Hindlimb muscle (tissue), 1 donor: ENCODE results near the gene GRIP2. TPM values are rescaled to one million over a fixed set of nuclear protein-coding genes. Genes with fewer than 3 reads are reported as not detected.

ENCODE experiments used
- DNase-seq: peaks from one replicate; pipeline ENCODE4 v3.0.0-alpha.2; 2013
- polyA plus RNA-seq: library from polyadenylated mRNA; unstranded; fragments of 120-200 nt; gene quantifications from one replicate; pipeline ENCODE4 v1.2.1, GENCODE V29; 2013; ENCODE audit not compliant: insufficient read length

Gene GRIP2
- polyA plus RNA-seq, 1 donor: 30.7 TPM

DNA sequence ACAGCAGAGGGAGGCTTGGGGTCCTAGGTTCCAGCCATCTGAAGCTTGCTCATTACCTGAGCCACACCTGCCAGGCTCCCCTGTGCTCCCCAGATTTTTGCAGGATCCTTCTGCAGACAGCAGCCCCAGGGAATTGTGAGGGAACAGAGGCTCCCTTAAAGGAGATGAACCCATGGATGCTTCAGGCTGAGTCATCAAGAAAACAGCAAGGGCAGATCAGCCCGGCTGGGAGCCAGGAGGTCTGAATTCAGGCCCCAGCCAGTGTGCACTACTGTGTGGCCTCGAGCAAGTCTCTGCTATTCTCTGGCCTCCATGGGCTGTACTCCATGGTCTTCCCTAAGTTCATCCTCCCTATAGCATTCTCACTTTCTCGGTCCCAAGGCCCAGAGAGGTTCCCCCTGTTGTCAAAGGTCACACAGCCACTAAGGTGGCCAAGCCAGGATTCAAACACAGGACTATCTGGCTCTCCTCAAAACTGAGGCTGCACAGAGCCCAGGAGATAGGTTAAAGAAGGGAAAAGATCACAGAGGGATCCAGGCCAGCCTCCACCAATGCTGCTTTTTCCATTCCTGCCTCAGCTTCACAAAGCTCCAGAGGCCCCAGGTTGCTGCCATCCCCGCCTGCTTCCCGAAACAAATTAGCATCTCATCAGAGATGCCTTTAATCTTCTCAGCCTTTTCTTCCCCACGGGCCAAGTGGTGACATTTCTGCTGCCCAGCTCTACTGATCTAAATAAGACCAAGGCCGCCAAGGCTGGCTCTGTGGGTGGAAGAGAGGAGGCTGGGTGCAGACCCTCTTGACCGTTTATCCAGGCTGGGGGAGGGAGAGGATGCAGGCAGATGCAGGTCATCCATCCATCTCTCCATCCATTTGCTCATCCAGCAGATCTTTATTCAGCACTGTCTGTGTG is 21.2 kb upstream of the GRIP2 start:
- DNase-seq: no peak

DNA sequence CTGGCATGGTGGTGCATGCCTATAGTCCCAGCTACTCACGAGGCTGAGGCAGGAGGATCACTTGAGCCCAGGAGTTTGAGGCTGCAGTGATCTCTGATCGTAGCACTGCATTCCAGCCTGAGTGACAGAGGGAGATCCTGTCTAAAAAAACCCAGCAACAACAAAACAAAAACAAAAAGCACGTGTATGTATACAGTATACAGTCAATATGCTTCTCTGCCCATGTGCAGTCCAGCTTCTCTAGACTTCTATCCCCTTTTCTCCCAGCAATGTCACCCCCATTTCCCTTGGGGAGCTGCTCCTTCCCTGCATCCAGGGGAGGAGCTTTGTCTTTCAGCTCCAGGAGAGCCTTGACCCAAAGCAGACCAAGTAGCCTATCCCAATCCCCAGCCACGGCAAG is 20.0 kb upstream of the GRIP2 start:
- DNase-seq: no peak

DNA sequence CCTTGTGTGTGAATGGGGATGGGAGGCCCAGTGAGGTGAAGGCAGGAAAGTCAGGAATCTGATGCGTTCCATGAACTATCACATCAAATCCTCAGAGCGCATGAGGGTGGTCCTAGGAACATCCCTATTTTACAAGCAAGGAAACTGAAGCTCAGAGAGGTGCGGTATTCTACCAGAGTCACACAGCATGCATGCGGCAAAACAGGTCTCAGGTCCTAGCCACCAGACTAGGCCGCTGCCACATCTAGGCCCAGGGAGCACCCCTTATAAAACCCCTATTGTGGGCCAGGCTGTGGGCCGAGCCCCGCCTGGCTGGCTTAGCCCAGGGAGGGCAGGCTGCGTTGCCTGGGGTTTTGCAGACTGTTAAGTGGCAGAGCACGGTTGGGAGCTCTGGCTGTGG is 17.9 kb upstream of the GRIP2 start:
- no peak for DNase-seq

DNA sequence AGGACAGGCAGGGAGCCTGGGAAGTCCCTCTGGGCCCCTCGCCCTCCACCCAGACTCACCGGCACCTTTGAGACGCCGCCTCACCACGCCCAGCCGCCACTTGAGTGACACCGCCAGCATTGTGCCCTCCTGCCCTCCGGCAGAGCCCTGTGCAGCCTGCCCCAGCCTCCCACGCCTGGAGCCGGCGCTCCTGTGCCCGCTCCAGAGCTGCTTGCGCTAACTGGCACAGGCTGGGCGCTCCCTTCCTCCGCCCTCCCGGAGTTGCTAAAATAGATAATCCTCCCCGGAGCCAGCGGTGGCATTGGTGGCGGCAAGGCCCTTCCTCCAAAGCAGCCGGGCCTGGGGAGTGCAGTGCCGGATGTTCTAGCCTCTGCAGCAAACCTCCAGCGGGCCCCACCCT is 15.7 kb upstream of the GRIP2 start:
- DNase-seq: no peak

DNA sequence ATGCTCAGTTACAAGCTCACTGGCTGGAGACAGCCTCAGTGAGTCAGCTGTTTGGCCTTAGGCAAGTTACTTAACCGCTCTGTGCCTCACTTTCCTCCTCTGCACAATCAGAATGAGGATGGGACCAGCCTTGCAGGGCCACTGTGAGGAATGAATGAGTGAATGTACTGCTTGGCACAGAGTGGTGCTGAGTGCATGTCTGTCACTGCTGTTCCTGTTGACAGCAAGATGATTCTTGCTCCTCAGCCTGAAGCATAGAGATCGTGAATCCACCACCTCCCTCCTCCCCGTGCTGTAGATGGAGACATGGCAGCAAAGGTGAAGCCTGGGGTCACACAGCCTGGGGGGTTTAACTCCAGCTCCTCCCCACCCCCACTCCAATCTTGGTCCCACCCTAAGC is 14.6 kb upstream of the GRIP2 start:
- no peak for DNase-seq

DNA sequence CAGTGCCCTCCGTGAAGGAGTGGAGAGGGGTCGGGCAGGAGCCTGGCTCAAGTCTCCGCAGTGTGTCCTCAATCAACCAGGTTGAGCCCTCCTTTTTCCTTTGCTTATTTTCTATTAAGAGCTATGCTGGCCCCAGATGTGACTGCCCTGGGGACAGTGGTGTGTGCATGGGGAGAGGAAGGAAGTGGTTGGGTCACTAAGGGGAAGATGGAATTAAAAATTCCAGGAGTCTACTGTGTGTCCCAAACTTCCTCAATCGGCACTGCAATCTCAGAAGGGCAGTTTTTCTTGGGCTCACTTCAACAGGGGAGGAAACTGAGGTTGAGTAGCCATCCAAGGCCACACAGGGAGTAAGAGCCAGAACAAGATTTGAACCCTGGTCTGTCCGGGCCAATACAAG is 13.7 kb upstream of the GRIP2 start:
- no peak for DNase-seq

DNA sequence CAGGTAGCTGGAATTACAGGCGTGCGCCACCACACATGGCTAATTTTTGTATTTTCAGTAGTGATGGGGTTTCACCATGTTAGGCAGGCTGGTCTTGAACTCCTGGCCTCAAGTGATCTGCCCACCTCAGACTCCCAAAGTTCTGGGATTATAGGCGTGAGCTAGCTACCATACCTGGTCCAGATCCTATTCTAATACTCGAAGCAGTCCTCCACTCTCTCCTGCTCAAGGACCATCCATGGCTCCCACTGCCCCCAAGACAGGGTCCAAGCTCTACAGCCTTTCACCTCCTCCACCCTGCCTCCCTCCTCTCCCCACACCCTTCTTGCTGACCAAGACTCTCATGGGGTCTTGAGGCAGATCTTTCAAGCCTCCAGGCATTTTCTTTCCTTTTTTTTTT is 12.6 kb upstream of the GRIP2 start:
- no peak for DNase-seq

DNA sequence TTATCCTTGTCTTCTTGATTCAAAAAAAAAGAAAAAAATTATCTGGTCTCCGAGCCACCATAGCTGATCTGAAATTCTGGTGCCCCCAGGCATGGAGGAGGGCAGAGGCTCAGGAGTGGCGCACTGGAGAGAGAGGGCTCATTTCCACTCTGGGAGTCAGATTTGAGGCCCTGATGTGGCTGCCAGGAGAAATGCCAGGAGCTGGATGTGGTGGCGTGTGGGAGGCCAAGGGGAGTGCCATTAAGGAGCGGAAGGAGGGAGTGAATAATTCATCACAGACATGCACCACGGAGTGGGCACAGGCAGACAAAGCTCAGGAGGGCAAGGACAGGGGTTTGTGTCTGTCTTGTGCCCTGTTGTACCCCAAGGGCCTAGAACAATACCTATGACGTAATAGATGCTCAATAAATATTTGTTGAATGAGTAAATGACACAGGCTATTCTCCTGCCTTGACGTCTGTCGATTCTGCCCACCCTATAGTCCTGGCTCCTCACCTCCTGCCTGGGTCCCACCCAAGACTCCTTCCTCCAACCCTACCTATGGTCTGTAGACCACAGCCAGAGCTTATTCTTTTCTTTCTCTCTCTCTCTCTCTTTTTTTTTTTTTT is 12.0 kb upstream of the GRIP2 start:
- no peak for DNase-seq

DNA sequence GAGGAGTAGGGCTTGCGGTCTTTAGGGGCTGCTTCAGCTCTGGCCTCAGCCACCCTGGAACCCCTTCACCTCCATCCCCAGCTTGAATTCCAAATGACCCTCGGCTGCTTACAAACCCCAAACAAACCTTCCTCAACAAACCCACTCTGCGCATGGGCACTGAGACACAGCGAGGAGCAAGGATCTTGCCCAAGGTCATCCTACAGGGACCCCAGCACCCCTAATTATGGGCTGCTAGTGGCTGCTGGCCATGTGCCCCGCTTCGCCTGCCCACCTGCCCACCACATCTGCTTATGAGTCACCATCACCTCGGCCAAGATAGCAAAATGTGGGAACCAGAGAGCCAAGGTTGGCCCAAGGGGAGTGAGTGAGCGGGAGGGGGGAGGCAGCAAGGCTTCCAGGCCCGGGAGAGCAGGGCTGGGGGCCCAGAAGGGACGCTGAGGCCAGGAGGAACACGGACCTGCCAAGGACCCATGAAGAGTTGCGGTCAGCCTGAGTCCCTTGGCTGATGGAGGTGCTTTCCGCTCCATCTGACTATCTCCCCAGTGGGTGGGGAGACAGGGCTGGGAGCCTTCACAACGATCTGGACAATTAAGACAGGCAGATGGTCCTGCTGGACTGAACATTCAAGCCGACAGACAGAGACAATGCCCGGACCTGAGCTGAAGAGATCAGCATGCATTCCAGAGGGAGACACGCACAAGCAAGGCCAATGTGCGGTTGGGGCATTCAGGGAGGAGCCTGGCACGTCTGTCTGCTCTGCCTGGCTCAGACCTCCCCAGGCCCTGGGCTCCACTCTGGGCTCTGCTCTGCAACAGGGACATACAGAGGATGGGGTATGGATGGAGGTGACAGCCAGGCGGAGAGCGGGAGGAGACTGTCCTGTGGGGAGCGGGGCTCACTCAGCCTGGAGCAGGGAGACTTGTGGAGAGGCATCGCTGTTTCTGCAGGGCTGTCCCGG is 10.8 kb upstream of the GRIP2 start:
- DNase-seq: no peak

DNA sequence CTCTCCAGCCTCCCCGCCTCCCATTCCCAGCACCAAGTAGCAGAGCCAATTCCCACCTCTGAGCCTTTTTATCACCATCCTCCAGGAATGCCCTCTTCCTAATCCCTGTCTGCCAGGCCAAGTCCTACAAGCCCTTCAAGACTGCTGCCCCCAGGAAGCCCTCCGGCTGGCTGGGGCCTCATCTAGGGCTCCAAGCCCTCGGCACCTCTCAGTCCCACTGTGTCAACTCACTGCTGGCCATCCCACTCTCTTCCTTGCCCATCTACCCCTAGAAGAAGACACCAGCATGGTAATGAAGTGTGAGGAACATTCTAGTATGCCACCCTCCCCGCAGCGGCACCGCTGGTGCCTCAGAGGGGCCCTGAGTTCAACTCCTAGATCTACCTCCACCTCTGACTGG is 10.0 kb upstream of the GRIP2 start:
- DNase-seq: no peak

DNA sequence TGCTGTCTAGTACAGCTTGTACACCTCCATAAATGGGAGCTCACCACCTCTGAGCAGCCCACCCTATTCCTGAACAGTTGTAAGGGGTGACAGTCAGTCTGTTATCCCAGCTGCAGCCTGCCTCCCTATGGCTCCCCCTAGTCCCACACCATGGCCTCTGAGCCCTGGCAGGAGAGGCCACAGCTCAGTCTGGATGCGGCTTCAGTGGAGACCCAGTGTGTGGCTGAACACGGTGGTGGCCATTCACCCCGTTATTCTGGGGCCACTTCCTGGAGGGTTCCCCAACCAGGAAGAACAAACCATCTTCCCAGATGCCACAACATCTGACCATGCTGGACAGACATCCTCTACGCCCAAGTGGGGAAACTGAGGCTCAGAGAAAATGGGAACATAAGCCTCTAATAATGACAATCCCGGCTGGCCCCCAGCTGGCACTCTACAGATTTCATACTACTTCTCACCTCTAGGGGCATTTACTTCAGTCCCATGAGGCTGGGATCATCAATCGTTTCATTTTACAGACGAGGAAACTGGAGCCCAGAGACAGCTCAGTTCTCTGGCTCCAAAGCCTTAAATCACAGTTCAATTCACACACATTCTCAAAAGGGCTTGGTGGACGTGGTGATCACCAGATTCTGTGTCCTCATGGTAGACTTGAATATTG is 9.2 kb upstream of the GRIP2 start:
- no peak for DNase-seq

DNA sequence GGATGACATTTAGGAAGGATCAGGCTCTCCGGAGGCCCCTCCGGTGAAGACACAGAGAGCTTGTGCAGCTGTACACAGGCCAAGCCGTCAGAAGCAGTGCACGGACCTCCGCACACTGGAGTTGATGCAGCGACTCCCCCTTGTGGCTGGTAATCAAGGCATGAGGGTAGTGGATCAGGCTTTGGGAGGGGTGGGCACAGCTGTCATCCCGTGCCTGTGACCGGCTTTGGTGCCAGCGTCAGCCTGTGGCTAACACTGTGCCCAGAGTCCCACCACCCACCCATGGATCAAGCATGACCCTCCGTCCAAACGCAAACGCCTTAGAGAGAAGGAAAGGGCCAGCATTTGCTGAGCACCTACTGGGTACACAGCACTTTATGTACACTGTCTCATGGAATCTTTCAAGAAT is 8.2 kb upstream of the GRIP2 start:
- DNase-seq: peak; percentile 70

DNA sequence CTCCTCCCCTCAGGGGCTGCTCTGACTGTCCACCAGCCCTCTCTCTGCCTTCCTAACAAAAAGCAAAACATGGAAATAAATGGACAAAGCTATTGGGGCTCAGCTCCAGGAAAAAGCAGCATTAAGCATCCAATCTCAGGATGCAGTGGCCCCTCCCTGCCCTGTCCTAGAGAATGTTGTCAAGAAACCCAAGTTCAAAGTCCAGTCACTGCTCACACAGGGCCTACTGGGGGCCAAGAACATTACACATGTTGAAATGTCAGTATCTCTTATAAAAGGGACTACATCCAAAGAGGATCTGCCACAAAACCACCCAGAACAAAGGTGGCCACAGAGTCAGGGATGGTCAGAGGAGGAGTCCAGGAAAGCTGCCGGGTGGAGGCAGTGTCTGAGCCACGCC is 7.6 kb upstream of the GRIP2 start:
- DNase-seq: no peak

DNA sequence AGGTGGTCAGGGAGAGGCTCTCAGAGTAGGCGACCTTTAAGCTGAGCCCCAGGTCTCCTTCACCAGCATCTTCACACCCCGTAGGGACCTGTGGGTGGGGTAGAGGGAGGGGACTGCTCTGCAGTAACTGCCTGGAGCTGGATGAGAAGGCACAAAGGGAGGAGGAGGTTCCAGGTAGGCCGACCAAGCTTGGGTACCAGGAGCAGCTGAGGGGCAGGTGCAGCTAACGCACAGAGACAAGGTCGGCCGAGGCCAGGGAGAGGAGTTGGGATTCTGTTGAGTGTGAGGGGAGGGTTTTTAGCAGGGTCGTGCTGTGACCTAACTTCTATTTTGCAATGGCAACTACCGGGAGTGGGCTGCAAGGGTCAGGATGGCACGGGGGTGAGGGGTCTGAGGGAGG is 5.9 kb upstream of the GRIP2 start:
- DNase-seq: no peak

DNA sequence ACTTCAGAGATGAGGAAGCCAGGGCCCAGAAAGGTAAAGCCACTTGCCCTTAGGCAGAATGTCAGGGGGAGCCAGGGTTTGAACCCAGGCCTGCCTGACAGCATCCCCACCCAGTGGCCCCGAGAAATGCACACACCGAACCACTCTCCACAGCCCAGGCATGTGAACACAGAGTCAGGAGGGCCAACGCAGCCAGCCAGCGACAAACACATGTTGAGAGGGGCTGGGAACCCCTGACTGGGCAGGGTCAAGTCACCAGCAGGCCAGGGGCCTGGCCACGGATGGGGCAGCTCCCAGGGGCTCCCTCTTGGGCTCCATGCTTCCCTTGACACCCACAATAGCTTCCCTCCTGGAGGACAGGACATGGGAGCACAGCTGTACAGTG is 5.1 kb upstream of the GRIP2 start:
- DNase-seq: no peak

DNA sequence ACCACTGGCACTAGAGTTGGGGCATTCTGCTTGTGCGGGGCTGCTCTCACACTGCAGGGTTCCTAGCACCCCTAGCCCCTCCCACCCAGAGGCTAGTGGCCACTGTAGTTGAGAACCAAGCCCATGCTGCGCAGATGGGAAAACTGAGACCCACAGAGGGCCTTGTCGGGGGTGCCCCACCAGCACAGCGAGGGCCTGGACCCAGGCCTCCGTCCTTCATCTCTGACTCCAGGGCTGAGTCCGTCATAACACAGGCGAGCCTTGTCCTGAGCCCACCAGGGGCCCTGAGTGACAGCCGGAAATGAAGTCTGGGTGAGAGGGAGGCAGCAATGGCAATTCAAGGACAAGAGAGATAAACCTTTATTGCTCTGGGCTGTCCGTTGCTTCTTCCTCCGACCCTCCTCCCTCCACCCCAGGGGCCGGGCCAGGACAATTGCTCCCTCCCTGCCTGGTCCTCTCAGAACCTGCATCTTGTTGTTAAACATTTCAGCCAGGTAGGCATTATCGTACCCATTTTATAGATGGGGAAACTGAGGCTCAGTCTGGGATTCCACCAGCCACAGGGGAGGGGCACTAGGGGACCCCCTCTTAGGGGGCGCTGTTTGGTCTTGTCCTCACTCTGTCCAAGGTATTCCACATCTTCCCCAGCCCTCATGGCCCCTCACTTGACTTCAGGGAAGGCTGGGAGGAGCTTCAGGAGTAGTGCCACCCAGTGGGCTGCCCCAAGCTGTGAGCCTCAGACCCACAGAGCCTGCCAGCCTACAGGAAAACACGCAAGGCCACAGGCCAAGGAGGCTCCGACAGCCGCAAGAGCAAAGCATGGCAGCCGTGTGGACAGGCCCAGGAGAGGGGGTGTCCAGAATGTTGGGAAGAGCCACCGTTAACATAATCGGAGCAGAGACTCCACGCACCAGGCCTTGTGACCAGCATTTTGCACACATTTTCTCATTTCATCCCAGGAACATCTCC is 4.4 kb upstream of the GRIP2 start:
- no peak for DNase-seq

DNA sequence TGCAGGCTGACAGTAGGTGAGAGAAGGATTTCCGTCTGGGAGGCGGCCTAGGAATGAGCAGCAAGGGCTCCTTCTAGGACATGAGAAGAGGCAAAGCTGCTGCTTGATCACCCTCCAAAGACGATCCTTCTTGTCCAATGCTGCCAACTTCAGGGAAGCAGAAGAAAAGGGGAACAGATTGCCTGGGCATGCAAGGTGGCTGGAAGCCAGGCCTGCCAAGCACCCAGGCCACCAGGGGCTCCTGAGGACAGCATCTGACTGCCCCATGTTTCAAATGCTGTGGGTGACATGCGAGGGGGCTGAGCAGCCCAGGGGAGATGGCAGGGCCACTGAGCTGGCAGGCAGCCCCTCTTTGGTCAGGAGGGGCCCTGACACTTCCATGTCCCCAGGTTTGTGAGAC is 3.3 kb upstream of the GRIP2 start:
- DNase-seq: no peak

DNA sequence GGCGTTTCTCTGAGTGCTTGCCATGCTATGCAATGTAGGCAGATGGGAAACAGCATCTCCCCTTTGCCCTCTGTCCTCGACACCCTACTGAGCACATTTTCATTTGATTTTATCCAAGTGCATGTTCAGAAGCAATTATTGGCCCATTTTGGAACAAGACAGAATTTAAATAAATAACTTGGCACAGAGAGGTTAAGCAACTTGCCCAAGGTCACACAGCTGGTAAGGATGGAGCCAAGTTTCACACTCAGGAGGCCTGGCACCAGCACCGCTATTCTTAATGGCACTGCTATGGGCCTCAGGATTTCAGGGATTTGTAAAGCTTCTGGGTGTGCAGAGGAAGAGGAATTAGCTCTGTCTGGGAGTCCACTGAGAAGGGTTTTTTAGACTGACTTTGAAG is 2.5 kb upstream of the GRIP2 start:
- DNase-seq: no peak

DNA sequence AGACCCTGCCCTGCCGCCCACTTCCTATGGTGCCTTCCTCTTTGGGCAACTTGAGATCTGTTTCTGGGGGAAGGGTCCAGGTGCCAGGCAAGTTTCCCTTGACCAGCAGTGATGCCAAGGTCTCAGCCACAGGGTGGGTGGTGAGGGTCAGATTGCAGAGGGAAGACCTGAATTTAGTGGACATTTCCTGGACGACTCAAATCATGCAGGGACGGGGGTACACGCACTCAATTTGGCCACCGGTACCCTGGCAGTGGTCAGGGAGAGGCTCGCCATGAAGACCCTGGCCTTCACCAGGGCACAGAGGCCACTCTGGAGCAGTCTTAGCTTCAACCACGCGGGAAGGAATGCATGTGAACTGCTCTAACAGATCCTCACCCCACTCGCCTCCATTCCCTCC is 1.5 kb upstream of the GRIP2 start:
- DNase-seq: no peak

DNA sequence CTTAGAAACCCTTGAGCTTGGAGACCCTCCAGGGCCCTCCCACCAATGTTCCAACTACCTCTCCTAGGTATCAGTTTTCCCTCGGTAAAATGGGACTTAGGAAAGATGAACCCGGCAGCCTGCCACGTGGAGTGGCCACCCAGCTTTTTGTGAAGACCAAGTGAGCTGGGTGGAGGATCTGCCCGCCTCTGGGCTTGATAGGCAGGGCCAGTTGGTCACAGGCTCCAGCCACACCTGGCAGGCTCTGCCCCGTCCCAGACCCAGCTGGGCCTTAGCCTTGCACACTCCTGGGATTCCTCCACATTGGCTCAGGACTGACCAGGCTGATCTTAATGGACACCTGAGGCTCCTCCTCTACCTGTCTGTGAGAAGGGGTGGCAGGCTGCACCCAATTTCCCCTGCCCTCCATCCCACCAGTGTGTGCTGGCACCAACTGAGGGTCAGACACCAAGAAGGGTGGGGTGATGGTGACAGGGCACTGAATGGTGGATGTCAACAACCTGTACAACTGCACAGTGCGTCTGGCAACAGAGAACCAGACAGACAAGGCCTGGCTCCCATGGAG is 761 bp upstream of the GRIP2 start:
- no peak for DNase-seq

DNA sequence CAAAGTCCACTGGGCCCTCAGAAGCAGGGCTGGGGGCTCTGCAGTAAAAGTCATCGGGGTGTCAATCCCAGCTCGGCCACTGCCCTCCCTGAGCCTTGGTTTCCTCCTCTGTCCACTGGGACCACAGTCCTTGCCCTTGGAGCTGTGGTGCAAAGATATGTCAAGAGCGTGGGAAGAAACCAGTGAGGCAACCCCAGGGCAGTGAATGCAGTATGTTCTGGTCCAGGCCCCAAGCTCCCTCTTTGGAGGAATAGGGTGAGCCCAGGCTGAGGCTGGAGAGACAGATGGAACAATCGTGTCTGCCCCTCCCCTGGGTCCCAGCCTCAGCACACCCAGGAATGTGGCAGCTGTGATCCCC is 779 bp downstream of the GRIP2 start:
- DNase-seq: no peak
